GM23338 (cell line): Measurements from ENCODE around the gene IGSF8.

ENCODE experiments used
- CREB1 ChIP-seq: fragments of 250-450 bp; sonication (Bioruptor Pico); IDR thresholded peaks from 2 replicates; pipeline ENCODE4 v1.5.0; 2020; ENCODE audit warnings: low read depth, mild to moderate bottlenecking, moderate library complexity
- CTCF ChIP-seq, 2 experiments: fragments of 200-600 bp in 1 of 2; sonication (generic) in 1 of 2; conservative IDR thresholded peaks; 2 replicates each; pipeline versions ENCODE4 v1.5.1 to v1.6.1; 2016 to 2017; ENCODE audit warnings: antibody characterized with exemption in 2 of 2, low read depth in 2 of 2, mild to moderate bottlenecking in 2 of 2, moderate library complexity in 1 of 2
- EZH2 ChIP-seq: fragments of 200-600 bp; sonication (generic); IDR thresholded peaks from one replicate; pipeline ENCODE4 v1.8.0; 2017; ENCODE audit warnings: antibody characterized with exemption, mild to moderate bottlenecking, low read depth; ENCODE audit not compliant: unreplicated experiment
- EZH2phosphoT487 ChIP-seq: fragments of 200-600 bp; sonication (generic); IDR thresholded peaks from one replicate; pipeline ENCODE4 v1.8.1; 2018; ENCODE audit warnings: antibody characterized with exemption; ENCODE audit not compliant: unreplicated experiment
- JUNB ChIP-seq: IDR thresholded peaks from one replicate; pipeline ENCODE4 v1.6.1; 2016; ENCODE audit warnings: antibody characterized with exemption; ENCODE audit not compliant: unreplicated experiment
- NANOG ChIP-seq: IDR thresholded peaks from 2 replicates; pipeline ENCODE4 v1.6.1; 2016; ENCODE audit warnings: antibody characterized with exemption, borderline replicate concordance
- POLR2AphosphoS5 ChIP-seq: IDR thresholded peaks from 2 replicates; pipeline ENCODE4 v1.6.1; 2016; ENCODE audit warnings: antibody characterized with exemption, low read depth
- REST ChIP-seq: IDR thresholded peaks from one replicate; pipeline ENCODE4 v1.6.1; 2018; ENCODE audit warnings: antibody characterized with exemption; ENCODE audit not compliant: unreplicated experiment
- STAT1 ChIP-seq: IDR thresholded peaks from one replicate; pipeline ENCODE4 v1.6.1; 2016; ENCODE audit warnings: antibody characterized with exemption; ENCODE audit not compliant: unreplicated experiment
- ZNF114 ChIP-seq: fragments of 250-450 bp; sonication (Bioruptor Pico); IDR thresholded peaks from 2 replicates; pipeline ENCODE4 v1.5.0; 2020; ENCODE audit warnings: mild to moderate bottlenecking, moderate library complexity

GRCh38 chr1:160108888-160109662 is 10.7 kb upstream of the IGSF8 start:
- TF ChIP-seq POLR2AphosphoS5, result no peak
- TF ChIP-seq CTCF (conservative IDR thresholded peaks at IDR 0.05; ENCODE audit: low read depth in 2 of 2), result peak; percentile 72 to 84
- TF ChIP-seq EZH2phosphoT487, result no peak
- TF ChIP-seq CREB1 (CRISPR knock-in tag), result peak; percentile 23; the same call in 1 of the 2 replicates
- no peak for TF ChIP-seq EZH2
- TF ChIP-seq ZNF114 (CRISPR knock-in tag), result no peak
- TF ChIP-seq JUNB, result no peak
- TF ChIP-seq STAT1, result no peak
- no peak for TF ChIP-seq REST
- TF ChIP-seq NANOG, result no peak
